HepG2 (cell line): Measurements from ENCODE around the gene TMX2. TPM values are rescaled to one million over a fixed set of nuclear protein-coding genes. Genes with fewer than 3 reads are reported as not detected.

Source experiments
- ARNTL ChIP-seq: sonication (generic); formaldehyde crosslinking; IDR thresholded peaks from 2 replicates; pipeline ENCODE4 v1.4.0; 2020; ENCODE audit warnings: mild to moderate bottlenecking, missing genetic modification reagents
- EEA1 ChIP-seq: sonication (generic); formaldehyde crosslinking; IDR thresholded peaks from 2 replicates; pipeline ENCODE4 v1.5.1; 2020; ENCODE audit warnings: mild to moderate bottlenecking, missing genetic modification reagents, borderline replicate concordance
- ELF1 ChIP-seq: sonication (generic); formaldehyde crosslinking; IDR thresholded peaks from 2 replicates; pipeline ENCODE4 v1.4.0; 2020; ENCODE audit warnings: missing genetic modification reagents
- ERF ChIP-seq: IDR thresholded peaks from 2 replicates; pipeline ENCODE4 v1.6.1; 2018; ENCODE audit warnings: missing biosample characterization, missing genetic modification reagents
- FOXA1 ChIP-seq, 2 experiments: fragments of 450-650 bp in 1 of 2; sonication (generic) in 1 of 2; formaldehyde crosslinking in 1 of 2; IDR thresholded peaks; 2 replicates each; pipeline versions ENCODE4 v1.4.0 to v1.6.1; 2016 to 2020; ENCODE audit warnings: missing genetic modification reagents in 1 of 2
- KAT2B ChIP-seq: fragments of 150-350 bp; IDR thresholded peaks from 2 replicates; pipeline ENCODE4 v1.6.1; 2014; ENCODE audit warnings: low read depth, low read length, borderline replicate concordance
- MED13 ChIP-seq: sonication (generic); formaldehyde crosslinking; IDR thresholded peaks from 2 replicates; pipeline ENCODE4 v1.5.0; 2020; ENCODE audit warnings: missing genetic modification reagents
- PITX1 ChIP-seq: sonication (generic); formaldehyde crosslinking; IDR thresholded peaks from 2 replicates; pipeline ENCODE4 v1.5.1; 2020; ENCODE audit warnings: mild to moderate bottlenecking, missing genetic modification reagents
- RFX5 ChIP-seq: IDR thresholded peaks from 2 replicates; pipeline ENCODE4 v1.6.1; 2011; ENCODE audit warnings: low read depth, low read length, improper control_type of control experiment
- YEATS4 ChIP-seq: sonication (generic); formaldehyde crosslinking; IDR thresholded peaks from 2 replicates; pipeline ENCODE4 v1.4.0; 2020; ENCODE audit warnings: missing genetic modification reagents, borderline replicate concordance
- ZFX ChIP-seq: sonication (generic); formaldehyde crosslinking; IDR thresholded peaks from 2 replicates; pipeline ENCODE4 v1.4.0; 2020; ENCODE audit warnings: mild to moderate bottlenecking, low read depth, missing genetic modification reagents, moderate library complexity
- ZNF10 ChIP-seq: sonication (generic); formaldehyde crosslinking; IDR thresholded peaks from 2 replicates; pipeline ENCODE4 v1.4.0; 2020; ENCODE audit warnings: mild to moderate bottlenecking, low read depth, missing genetic modification reagents, borderline replicate concordance
- ZNF101 ChIP-seq: sonication (generic); formaldehyde crosslinking; IDR thresholded peaks from 2 replicates; pipeline ENCODE4 v1.4.0; 2020; ENCODE audit warnings: mild to moderate bottlenecking, low read depth, missing genetic modification reagents, borderline replicate concordance
- ZNF143 ChIP-seq: sonication (generic); formaldehyde crosslinking; IDR thresholded peaks from 2 replicates; pipeline ENCODE4 v1.4.0; 2020; ENCODE audit warnings: missing genetic modification reagents
- ZNF20 ChIP-seq: sonication (generic); formaldehyde crosslinking; IDR thresholded peaks from 2 replicates; pipeline ENCODE4 v1.4.0; 2020; ENCODE audit warnings: mild to moderate bottlenecking, moderate library complexity, missing genetic modification reagents
- ZNF251 ChIP-seq: sonication (generic); formaldehyde crosslinking; IDR thresholded peaks from 2 replicates; pipeline ENCODE4 v1.9.0; 2021; ENCODE audit warnings: mild to moderate bottlenecking, missing genetic modification reagents
- ZNF260 ChIP-seq: sonication (generic); formaldehyde crosslinking; IDR thresholded peaks from 2 replicates; pipeline ENCODE4 v1.4.0; 2020; ENCODE audit warnings: missing genetic modification reagents, low read depth, mild to moderate bottlenecking, borderline replicate concordance
- ZNF33A ChIP-seq: sonication (generic); formaldehyde crosslinking; IDR thresholded peaks from 2 replicates; pipeline ENCODE4 v1.5.1; 2020; ENCODE audit warnings: missing genetic modification reagents, mild to moderate bottlenecking, moderate library complexity, borderline replicate concordance
- ZNF530 ChIP-seq: sonication (generic); formaldehyde crosslinking; IDR thresholded peaks from 2 replicates; pipeline ENCODE4 v1.5.0; 2020; ENCODE audit warnings: low read depth, mild to moderate bottlenecking, missing genetic modification reagents
- ZNF883 ChIP-seq: sonication (generic); formaldehyde crosslinking; IDR thresholded peaks from 2 replicates; pipeline ENCODE4 v1.5.1; 2020; ENCODE audit warnings: mild to moderate bottlenecking, missing genetic modification reagents; ENCODE audit errors: not compliant biosample characterization
- polyA plus RNA-seq, 8 experiments: library from polyadenylated mRNA; depleted of rRNA in 3 of 8; stranded (reverse) in 7 of 8; unstranded in 1 of 8; fragments of >200 nt; fragmentation: Illumina TruSeq in 4 of 8; extraction: Trizol in 4 of 8; gene quantifications; 2 replicates each; pipeline versions ENCODE4 v1.2.1 to v1.2.3, GENCODE V29; 2011 to 2016; ENCODE audit warnings: low read depth in 4 of 8, missing spikeins in 1 of 8, mixed read lengths in 1 of 8; ENCODE audit not compliant: insufficient read depth in 1 of 8
- total RNA-seq, 5 experiments: library from RNA; depleted of rRNA; stranded (reverse); fragments of >200 nt; fragmentation: Illumina TruSeq; extraction: Trizol; gene quantifications; 2 replicates each; pipeline ENCODE4 v1.2.3, GENCODE V29; 2016; ENCODE audit warnings: low read depth in 1 of 5
- TF ChIP-seq, protein P1 (sequence below): sonication (generic); formaldehyde crosslinking; IDR thresholded peaks from 2 replicates; pipeline ENCODE4 v1.8.0; 2022; ENCODE audit warnings: mild to moderate bottlenecking, missing genetic modification reagents; ENCODE audit not compliant: insufficient replicate concordance
- TF ChIP-seq, protein P2 (sequence below): sonication (generic); formaldehyde crosslinking; IDR thresholded peaks from 2 replicates; pipeline ENCODE4 v1.5.1; 2020; ENCODE audit warnings: missing genetic modification reagents, mild to moderate bottlenecking, borderline replicate concordance
- TF ChIP-seq, protein P3 (sequence below): IDR thresholded peaks from 2 replicates; pipeline ENCODE4 v1.6.1; 2012; ENCODE audit warnings: low read length, improper control_type of control experiment

The TMX2 gene
- total and polyA plus RNA-seq, 2 of the 13 experiments (the other 11 are each of a cell fraction or from before 2014, with no cell fraction given) = 84.5 to 129 TPM

DNA sequence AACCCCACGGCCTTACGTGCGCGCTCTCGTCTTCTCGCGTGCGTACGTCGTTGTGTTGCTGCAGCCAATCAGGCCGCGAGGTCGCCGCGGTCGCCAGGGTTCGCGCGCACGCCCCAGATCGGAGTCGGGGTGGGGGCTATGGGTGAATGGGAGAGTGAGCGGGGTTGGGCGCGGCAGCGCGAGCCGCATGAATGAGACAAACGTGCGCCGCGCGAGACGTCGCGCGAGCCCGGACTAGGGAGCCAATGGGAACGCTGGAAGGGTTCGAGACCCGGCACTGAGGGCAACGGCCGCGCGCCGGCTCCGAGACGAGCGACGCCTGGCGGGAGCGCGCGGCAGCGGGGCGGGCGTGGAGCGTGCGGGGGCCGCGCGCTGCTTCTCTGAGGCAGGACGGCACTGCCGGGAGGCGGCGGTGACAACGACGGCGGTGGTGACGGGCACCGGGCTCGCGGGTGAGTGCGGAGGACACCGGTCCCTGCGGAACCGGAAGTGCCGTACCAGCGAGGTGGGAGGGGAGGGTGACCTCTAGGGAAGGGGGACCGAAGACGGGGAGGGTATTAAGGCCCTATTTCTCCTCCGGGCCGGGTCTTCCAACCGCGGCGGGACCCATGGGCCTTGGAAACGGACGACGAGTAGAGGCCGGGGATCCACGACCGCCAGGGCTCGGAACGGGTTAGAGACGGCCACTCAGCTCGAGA is 44.5 kb upstream of the TMX2 start, which contains the start of gene ZDHHC5 (continued):
- TF ChIP-seq, protein P1, sequence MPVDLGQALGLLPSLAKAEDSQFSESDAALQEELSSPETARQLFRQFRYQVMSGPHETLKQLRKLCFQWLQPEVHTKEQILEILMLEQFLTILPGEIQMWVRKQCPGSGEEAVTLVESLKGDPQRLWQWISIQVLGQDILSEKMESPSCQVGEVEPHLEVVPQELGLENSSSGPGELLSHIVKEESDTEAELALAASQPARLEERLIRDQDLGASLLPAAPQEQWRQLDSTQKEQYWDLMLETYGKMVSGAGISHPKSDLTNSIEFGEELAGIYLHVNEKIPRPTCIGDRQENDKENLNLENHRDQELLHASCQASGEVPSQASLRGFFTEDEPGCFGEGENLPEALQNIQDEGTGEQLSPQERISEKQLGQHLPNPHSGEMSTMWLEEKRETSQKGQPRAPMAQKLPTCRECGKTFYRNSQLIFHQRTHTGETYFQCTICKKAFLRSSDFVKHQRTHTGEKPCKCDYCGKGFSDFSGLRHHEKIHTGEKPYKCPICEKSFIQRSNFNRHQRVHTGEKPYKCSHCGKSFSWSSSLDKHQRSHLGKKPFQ (CRISPR knock-in tag) = no peak
- no peak for TF ChIP-seq KAT2B
- no peak for TF ChIP-seq ZNF251 (CRISPR knock-in tag)
- peak; percentile 39; the same call in 1 of the 2 replicates for TF ChIP-seq ZNF101 (CRISPR knock-in tag)
- peak; percentile 11; the same call in 1 of the 2 replicates for TF ChIP-seq ZNF143 (CRISPR knock-in tag)
- TF ChIP-seq ZNF530 (CRISPR knock-in tag) = no peak
- no peak for TF ChIP-seq ZNF20 (CRISPR knock-in tag)
- no peak; the same call in 1 of the 2 replicates for TF ChIP-seq ELF1 (CRISPR knock-in tag)
- TF ChIP-seq MED13 (CRISPR knock-in tag) = no peak; the same call in 1 of the 2 replicates
- TF ChIP-seq ZNF883 = peak; percentile 85
- TF ChIP-seq ARNTL (CRISPR knock-in tag) = peak; percentile 44; the same call in 1 of the 2 replicates
- TF ChIP-seq, protein P2, sequence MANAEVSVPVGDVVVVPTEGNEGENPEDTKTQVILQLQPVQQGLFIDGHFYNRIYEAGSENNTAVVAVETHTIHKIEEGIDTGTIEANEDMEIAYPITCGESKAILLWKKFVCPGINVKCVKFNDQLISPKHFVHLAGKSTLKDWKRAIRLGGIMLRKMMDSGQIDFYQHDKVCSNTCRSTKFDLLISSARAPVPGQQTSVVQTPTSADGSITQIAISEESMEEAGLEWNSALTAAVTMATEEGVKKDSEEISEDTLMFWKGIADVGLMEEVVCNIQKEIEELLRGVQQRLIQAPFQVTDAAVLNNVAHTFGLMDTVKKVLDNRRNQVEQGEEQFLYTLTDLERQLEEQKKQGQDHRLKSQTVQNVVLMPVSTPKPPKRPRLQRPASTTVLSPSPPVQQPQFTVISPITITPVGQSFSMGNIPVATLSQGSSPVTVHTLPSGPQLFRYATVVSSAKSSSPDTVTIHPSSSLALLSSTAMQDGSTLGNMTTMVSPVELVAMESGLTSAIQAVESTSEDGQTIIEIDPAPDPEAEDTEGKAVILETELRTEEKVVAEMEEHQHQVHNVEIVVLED (CRISPR knock-in tag) = peak; percentile 99
- TF ChIP-seq ZFX (CRISPR knock-in tag) = peak; percentile 80
- TF ChIP-seq YEATS4 = 0 out of 2 replicates have a peak, but pooled peaks have one; percentile 73
- no peak for TF ChIP-seq ZNF10 (CRISPR knock-in tag)
- TF ChIP-seq, protein P3, sequence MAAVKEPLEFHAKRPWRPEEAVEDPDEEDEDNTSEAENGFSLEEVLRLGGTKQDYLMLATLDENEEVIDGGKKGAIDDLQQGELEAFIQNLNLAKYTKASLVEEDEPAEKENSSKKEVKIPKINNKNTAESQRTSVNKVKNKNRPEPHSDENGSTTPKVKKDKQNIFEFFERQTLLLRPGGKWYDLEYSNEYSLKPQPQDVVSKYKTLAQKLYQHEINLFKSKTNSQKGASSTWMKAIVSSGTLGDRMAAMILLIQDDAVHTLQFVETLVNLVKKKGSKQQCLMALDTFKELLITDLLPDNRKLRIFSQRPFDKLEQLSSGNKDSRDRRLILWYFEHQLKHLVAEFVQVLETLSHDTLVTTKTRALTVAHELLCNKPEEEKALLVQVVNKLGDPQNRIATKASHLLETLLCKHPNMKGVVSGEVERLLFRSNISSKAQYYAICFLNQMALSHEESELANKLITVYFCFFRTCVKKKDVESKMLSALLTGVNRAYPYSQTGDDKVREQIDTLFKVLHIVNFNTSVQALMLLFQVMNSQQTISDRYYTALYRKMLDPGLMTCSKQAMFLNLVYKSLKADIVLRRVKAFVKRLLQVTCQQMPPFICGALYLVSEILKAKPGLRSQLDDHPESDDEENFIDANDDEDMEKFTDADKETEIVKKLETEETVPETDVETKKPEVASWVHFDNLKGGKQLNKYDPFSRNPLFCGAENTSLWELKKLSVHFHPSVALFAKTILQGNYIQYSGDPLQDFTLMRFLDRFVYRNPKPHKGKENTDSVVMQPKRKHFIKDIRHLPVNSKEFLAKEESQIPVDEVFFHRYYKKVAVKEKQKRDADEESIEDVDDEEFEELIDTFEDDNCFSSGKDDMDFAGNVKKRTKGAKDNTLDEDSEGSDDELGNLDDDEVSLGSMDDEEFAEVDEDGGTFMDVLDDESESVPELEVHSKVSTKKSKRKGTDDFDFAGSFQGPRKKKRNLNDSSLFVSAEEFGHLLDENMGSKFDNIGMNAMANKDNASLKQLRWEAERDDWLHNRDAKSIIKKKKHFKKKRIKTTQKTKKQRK = no peak
- no peak for TF ChIP-seq PITX1 (CRISPR knock-in tag)
- no peak for TF ChIP-seq RFX5
- TF ChIP-seq ZNF33A (CRISPR knock-in tag) = no peak
- TF ChIP-seq FOXA1 (IDR thresholded peaks at IDR 0.05) = no peak
- TF ChIP-seq FOXA1 (CRISPR knock-in tag; IDR thresholded peaks at IDR 0.05) = no peak; the same call in 1 of the 2 replicates
- TF ChIP-seq ZNF260 (CRISPR knock-in tag) = no peak
- TF ChIP-seq ERF (CRISPR knock-in tag) = 0 out of 2 replicates have a peak, but pooled peaks have one; percentile 7
- TF ChIP-seq EEA1 = no peak
